HepG2 (cell line): Measurements from ENCODE around the gene DCHS2.

Experiments
- ARID2 ChIP-seq: sonication (generic); formaldehyde crosslinking; IDR thresholded peaks from 2 replicates; pipeline ENCODE4 v1.8.1; 2022; ENCODE audit warnings: mild to moderate bottlenecking, missing genetic modification reagents, borderline replicate concordance
- CREB1 ChIP-seq, 2 experiments: fragments of 450-650 bp in 1 of 2; IDR thresholded peaks; 2 replicates each; pipeline ENCODE4 v1.6.1; 2016 to 2017; ENCODE audit warnings: control low read depth in 1 of 2, mild to moderate bottlenecking in 1 of 2, missing compliant biosample characterization in 1 of 2, missing genetic modification characterization in 1 of 2
- EZH2 ChIP-seq: conservative IDR thresholded peaks from 2 replicates; pipeline ENCODE4 v1.6.1; 2012; ENCODE audit warnings: mild to moderate bottlenecking, low read depth, low read length, moderate library complexity
- NFYB ChIP-seq: sonication (generic); formaldehyde crosslinking; IDR thresholded peaks from 2 replicates; pipeline ENCODE4 v1.4.0; 2020; ENCODE audit warnings: missing genetic modification reagents
- TF ChIP-seq, protein P1 (sequence below): sonication (generic); formaldehyde crosslinking; IDR thresholded peaks from 2 replicates; pipeline ENCODE4 v1.5.0; 2020; ENCODE audit warnings: mild to moderate bottlenecking, missing genetic modification reagents, moderate library complexity
- TF ChIP-seq, protein P2 (sequence below): sonication (generic); formaldehyde crosslinking; IDR thresholded peaks from 2 replicates; pipeline ENCODE4 v1.4.0; 2020; ENCODE audit warnings: missing genetic modification reagents
- TF ChIP-seq, protein P3 (sequence below): sonication (generic); formaldehyde crosslinking; IDR thresholded peaks from 2 replicates; pipeline ENCODE4 v1.4.0; 2020; ENCODE audit warnings: missing genetic modification reagents
- TF ChIP-seq, protein P4 (sequence below), 2 experiments: fragments of 450-650 bp in 1 of 2; sonication (generic) in 1 of 2; formaldehyde crosslinking in 1 of 2; IDR thresholded peaks; 2 replicates each; pipeline versions ENCODE4 v1.6.1 to v1.8.0; 2016 to 2022; ENCODE audit warnings: antibody characterized with exemption in 1 of 2, mild to moderate bottlenecking in 1 of 2, missing genetic modification reagents in 1 of 2
- TF ChIP-seq, protein P5 (sequence below): fragments of 450-650 bp; IDR thresholded peaks from 2 replicates; pipeline ENCODE4 v1.6.1; 2017; ENCODE audit warnings: mild to moderate bottlenecking
- TF ChIP-seq, protein P6 (sequence below): conservative IDR thresholded peaks from 2 replicates; pipeline ENCODE4 v1.6.1; 2018; ENCODE audit warnings: missing genetic modification reagents

DNA sequence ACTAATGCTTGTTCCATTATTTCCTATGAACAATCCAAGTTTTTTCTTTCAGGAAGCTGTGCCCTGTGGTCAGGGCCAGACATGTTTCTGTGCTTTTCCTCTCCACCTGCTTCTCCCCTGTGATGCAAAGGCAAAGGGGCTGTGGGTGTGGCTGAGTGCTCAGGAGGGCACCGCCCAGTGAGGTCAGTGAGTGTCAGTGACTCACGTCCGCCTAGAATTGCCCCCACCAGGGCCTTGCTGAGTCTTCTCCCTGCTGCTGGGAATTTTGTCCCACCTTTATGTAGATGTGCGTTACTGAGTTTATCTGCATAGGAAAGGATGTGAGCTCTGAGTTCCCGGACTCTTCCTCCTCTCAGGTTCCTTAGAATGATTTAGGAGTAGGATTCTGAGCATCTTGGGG is 283.2 kb downstream of the DCHS2 start:
- TF ChIP-seq, protein P1, sequence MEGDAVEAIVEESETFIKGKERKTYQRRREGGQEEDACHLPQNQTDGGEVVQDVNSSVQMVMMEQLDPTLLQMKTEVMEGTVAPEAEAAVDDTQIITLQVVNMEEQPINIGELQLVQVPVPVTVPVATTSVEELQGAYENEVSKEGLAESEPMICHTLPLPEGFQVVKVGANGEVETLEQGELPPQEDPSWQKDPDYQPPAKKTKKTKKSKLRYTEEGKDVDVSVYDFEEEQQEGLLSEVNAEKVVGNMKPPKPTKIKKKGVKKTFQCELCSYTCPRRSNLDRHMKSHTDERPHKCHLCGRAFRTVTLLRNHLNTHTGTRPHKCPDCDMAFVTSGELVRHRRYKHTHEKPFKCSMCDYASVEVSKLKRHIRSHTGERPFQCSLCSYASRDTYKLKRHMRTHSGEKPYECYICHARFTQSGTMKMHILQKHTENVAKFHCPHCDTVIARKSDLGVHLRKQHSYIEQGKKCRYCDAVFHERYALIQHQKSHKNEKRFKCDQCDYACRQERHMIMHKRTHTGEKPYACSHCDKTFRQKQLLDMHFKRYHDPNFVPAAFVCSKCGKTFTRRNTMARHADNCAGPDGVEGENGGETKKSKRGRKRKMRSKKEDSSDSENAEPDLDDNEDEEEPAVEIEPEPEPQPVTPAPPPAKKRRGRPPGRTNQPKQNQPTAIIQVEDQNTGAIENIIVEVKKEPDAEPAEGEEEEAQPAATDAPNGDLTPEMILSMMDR (CRISPR knock-in tag) = no peak
- TF ChIP-seq NFYB (CRISPR knock-in tag) (no peak), CREB1 (IDR thresholded peaks at IDR 0.05) (no peak), CREB1 (CRISPR knock-in tag; IDR thresholded peaks at IDR 0.05) (no peak), ARID2 (CRISPR knock-in tag) (no peak), EZH2 (no peak)
- TF ChIP-seq, protein P2, sequence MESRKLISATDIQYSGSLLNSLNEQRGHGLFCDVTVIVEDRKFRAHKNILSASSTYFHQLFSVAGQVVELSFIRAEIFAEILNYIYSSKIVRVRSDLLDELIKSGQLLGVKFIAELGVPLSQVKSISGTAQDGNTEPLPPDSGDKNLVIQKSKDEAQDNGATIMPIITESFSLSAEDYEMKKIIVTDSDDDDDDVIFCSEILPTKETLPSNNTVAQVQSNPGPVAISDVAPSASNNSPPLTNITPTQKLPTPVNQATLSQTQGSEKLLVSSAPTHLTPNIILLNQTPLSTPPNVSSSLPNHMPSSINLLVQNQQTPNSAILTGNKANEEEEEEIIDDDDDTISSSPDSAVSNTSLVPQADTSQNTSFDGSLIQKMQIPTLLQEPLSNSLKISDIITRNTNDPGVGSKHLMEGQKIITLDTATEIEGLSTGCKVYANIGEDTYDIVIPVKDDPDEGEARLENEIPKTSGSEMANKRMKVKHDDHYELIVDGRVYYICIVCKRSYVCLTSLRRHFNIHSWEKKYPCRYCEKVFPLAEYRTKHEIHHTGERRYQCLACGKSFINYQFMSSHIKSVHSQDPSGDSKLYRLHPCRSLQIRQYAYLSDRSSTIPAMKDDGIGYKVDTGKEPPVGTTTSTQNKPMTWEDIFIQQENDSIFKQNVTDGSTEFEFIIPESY (CRISPR knock-in tag) = no peak
- TF ChIP-seq, protein P3, sequence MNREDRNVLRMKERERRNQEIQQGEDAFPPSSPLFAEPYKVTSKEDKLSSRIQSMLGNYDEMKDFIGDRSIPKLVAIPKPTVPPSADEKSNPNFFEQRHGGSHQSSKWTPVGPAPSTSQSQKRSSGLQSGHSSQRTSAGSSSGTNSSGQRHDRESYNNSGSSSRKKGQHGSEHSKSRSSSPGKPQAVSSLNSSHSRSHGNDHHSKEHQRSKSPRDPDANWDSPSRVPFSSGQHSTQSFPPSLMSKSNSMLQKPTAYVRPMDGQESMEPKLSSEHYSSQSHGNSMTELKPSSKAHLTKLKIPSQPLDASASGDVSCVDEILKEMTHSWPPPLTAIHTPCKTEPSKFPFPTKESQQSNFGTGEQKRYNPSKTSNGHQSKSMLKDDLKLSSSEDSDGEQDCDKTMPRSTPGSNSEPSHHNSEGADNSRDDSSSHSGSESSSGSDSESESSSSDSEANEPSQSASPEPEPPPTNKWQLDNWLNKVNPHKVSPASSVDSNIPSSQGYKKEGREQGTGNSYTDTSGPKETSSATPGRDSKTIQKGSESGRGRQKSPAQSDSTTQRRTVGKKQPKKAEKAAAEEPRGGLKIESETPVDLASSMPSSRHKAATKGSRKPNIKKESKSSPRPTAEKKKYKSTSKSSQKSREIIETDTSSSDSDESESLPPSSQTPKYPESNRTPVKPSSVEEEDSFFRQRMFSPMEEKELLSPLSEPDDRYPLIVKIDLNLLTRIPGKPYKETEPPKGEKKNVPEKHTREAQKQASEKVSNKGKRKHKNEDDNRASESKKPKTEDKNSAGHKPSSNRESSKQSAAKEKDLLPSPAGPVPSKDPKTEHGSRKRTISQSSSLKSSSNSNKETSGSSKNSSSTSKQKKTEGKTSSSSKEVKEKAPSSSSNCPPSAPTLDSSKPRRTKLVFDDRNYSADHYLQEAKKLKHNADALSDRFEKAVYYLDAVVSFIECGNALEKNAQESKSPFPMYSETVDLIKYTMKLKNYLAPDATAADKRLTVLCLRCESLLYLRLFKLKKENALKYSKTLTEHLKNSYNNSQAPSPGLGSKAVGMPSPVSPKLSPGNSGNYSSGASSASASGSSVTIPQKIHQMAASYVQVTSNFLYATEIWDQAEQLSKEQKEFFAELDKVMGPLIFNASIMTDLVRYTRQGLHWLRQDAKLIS = no peak
- TF ChIP-seq, protein P4, sequence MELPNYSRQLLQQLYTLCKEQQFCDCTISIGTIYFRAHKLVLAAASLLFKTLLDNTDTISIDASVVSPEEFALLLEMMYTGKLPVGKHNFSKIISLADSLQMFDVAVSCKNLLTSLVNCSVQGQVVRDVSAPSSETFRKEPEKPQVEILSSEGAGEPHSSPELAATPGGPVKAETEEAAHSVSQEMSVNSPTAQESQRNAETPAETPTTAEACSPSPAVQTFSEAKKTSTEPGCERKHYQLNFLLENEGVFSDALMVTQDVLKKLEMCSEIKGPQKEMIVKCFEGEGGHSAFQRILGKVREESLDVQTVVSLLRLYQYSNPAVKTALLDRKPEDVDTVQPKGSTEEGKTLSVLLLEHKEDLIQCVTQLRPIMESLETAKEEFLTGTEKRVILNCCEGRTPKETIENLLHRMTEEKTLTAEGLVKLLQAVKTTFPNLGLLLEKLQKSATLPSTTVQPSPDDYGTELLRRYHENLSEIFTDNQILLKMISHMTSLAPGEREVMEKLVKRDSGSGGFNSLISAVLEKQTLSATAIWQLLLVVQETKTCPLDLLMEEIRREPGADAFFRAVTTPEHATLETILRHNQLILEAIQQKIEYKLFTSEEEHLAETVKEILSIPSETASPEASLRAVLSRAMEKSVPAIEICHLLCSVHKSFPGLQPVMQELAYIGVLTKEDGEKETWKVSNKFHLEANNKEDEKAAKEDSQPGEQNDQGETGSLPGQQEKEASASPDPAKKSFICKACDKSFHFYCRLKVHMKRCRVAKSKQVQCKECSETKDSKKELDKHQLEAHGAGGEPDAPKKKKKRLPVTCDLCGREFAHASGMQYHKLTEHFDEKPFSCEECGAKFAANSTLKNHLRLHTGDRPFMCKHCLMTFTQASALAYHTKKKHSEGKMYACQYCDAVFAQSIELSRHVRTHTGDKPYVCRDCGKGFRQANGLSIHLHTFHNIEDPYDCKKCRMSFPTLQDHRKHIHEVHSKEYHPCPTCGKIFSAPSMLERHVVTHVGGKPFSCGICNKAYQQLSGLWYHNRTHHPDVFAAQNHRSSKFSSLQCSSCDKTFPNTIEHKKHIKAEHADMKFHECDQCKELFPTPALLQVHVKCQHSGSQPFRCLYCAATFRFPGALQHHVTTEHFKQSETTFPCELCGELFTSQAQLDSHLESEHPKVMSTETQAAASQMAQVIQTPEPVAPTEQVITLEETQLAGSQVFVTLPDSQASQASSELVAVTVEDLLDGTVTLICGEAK (IDR thresholded peaks at IDR 0.05) = no peak
- TF ChIP-seq, protein P4 (CRISPR knock-in tag; IDR thresholded peaks at IDR 0.05) = no peak
- TF ChIP-seq, protein P5, sequence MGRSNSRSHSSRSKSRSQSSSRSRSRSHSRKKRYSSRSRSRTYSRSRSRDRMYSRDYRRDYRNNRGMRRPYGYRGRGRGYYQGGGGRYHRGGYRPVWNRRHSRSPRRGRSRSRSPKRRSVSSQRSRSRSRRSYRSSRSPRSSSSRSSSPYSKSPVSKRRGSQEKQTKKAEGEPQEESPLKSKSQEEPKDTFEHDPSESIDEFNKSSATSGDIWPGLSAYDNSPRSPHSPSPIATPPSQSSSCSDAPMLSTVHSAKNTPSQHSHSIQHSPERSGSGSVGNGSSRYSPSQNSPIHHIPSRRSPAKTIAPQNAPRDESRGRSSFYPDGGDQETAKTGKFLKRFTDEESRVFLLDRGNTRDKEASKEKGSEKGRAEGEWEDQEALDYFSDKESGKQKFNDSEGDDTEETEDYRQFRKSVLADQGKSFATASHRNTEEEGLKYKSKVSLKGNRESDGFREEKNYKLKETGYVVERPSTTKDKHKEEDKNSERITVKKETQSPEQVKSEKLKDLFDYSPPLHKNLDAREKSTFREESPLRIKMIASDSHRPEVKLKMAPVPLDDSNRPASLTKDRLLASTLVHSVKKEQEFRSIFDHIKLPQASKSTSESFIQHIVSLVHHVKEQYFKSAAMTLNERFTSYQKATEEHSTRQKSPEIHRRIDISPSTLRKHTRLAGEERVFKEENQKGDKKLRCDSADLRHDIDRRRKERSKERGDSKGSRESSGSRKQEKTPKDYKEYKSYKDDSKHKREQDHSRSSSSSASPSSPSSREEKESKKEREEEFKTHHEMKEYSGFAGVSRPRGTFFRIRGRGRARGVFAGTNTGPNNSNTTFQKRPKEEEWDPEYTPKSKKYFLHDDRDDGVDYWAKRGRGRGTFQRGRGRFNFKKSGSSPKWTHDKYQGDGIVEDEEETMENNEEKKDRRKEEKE = no peak
- TF ChIP-seq, protein P6, sequence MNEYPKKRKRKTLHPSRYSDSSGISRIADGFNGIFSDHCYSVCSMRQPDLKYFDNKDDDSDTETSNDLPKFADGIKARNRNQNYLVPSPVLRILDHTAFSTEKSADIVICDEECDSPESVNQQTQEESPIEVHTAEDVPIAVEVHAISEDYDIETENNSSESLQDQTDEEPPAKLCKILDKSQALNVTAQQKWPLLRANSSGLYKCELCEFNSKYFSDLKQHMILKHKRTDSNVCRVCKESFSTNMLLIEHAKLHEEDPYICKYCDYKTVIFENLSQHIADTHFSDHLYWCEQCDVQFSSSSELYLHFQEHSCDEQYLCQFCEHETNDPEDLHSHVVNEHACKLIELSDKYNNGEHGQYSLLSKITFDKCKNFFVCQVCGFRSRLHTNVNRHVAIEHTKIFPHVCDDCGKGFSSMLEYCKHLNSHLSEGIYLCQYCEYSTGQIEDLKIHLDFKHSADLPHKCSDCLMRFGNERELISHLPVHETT (CRISPR knock-in tag) = no peak
